Retina (tissue), 1 donor: Measurements from ENCODE around the gene LRRC31.

Experiments
- DNase-seq: peaks from one replicate; pipeline ENCODE4 v3.0.0-alpha.2; 2016

Gene LRRC31

DNA sequence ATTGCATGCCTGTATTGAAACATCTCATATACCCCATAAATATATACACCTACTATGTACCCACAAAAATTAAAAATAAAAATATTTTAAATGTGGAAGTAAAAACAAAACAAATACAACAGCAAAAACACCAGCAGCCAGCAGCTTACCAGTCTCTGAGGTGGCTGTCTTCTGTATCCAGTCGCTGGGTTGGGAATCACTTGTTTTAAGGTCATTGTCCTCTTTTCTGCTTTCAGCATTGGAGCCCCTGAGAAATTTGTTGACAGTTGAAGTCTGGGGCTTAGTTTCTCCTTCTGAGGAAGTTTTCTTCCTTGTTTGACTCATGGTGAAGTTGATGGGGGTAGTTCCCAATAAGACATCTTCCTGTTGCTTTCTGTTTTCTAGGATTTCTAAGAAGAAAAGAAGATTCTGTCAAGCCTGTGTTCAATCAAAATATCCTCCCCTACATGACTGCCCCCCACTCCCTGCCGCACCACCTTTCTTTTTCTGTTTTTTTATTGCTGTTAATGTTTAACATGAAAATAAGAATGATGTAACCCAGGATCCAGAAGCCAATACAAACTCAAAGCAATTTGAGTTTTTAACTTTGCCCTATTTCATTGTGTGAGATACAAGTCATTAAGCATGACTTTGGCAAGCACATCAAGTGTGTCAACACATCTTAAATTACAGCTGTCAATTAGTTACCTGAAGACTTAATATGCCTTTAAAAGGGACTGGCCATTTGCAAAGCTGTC lies at the start of gene LRRC31:
LRRC31 (minus strand) TSS at position 452 of the 737 bp plus-strand sequence; CDS start at position 324, 128 bp downstream.
- no peak for DNase-seq

GRCh38 chr3:169914321-169914720 lies 44.6 kb upstream of the LRRC31 start:
- no peak for DNase-seq

DNA sequence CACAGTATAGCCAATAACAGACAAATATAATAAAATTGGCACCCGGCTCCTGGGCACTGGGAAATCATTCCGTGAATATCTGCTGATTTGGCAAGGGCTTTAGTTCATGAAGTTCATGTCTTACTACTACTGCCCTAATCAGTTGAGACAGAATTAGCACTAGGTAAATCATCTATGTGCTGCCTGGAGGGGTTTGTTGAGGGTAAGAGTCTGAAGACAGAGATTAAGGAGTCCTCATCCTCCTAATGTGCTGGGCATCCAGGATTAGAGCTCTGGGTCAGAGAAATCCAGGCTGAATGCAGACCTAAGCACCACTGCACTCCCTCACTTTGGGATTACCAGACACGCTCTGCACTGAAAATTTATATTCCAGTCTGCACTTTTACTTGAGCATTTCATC lies 43.6 kb upstream of the LRRC31 start:
- no peak for DNase-seq

GRCh38 chr3:169911272-169911671 lies 41.5 kb upstream of the LRRC31 start, which contains the start of gene SAMD7:
SAMD7 (plus strand) TSS chr3:169911572; CDS start chr3:169919499, 7,927 bp downstream.
- no peak for DNase-seq

- no peak for DNase-seq
Measured at GRCh38 chr3:169907944-169908343, 38.2 kb upstream of the LRRC31 start.

GRCh38 chr3:169907476-169907875 lies 37.7 kb upstream of the LRRC31 start:
- DNase-seq, result no peak

DNA sequence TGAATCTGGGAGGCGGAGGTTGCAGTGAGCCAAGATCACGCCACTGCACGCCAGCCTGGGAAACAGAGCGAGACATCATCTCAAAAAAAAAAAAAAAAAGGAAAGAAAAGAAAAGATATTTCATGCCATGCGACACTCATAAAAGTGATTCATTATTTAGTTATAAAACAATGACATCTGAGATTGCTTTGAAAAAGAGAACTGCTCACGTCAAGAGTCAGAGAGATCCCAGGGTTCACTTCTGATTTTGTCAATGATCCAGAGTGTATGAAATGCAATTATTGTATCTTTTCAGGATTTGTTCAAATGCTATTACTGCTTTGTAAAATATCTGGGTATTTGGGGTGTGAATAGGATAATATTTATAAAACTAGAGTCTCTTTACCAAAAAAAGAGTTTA lies 35.7 kb upstream of the LRRC31 start:
- no peak for DNase-seq

DNA sequence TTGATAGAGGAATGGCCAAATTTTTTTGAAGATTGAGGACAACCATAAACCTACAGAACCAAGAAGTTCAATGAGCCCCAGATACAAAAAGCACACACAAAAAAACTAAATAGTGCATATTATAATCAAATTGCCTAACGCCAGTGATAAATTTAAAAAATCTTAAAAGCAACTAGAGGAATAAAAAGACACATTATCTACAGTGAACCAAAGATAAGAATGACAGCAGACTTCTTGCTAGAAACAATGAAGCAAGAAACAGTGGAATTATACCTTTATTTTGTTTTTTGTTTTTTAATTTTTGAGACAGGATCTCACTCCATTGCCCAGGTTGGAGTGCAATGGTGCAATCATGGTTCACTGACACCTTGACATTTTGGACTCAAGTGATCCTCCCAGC lies 31.7 kb upstream of the LRRC31 start:
- DNase-seq, result no peak

- DNase-seq, result no peak
Measured at GRCh38 chr3:169897284-169897683, 27.5 kb upstream of the LRRC31 start.

- DNase-seq, result no peak
Measured at GRCh38 chr3:169895072-169895471, 25.3 kb upstream of the LRRC31 start.

DNA sequence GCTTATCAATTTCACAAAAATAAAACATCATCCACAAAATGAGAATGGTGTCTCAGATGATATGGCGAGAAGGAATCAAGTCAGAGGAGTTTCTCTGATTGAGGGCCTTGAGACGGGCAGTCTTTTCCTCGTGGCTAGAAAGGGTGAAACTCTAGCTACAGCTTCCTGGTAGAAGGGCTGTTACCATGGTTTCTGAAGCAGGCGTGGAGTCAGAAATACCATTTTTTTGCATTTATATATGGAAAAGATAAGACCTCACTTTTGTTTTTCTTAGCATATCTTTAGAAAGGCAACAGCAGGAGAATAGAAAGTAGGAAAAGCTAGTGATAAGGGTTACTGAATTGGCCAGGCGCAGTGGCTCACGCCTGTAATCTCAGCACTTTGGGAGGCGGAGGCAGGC lies 24.4 kb upstream of the LRRC31 start:
- no peak for DNase-seq

- DNase-seq, result no peak
Measured at GRCh38 chr3:169891886-169892285, 22.2 kb upstream of the LRRC31 start.

DNA sequence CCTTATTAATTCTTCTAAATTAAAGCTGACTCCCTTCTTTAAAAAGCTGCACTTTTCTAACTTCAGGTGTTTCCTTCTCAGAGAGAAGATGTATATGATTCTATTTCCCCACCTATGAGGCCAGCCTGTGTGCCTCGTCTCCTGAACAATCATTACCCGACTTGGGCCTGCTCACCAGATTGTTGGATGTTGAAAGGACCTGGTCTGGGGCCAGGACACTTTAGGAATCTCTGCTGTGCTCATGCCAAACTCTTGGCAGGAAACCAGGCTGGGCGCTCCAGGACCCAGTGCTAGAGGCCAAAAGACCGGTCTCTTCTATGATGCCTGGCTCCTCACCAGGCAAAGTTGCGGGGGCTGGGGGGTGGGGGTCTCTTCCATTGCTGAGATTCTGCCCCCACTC lies 16.9 kb upstream of the LRRC31 start:
- DNase-seq, result no peak

DNA sequence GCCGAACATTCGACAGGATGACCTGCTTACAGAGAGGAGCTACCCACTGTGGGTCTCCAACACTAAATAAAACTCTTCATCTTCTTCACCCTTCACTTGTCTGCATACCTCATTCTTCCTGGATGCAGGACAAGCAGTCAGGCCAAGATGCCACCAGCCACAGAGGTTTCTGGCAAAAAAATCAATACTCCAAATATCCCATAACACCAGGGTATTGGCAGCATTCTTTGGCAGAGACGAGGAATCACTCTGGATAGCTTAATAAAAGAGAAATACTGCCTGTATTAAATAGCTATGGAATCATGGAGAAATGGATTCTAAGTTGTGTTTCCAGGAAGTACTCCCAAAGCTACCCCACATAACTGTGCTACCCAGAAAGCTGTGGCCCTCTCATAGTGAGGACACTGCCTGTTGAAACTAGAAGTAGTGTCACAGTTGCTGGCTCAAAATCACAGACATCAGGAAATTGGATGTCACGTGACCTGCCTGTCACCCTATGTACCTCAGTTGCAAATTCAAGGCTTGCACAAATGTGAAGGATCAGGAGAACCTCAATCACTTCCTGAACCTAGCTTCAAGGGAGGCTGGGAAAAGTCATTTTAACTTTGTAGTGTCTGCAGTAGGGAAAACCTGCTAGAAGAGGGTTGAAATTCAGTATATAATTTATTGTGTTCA lies 11.0 kb upstream of the LRRC31 start:
- DNase-seq, result no peak

DNA sequence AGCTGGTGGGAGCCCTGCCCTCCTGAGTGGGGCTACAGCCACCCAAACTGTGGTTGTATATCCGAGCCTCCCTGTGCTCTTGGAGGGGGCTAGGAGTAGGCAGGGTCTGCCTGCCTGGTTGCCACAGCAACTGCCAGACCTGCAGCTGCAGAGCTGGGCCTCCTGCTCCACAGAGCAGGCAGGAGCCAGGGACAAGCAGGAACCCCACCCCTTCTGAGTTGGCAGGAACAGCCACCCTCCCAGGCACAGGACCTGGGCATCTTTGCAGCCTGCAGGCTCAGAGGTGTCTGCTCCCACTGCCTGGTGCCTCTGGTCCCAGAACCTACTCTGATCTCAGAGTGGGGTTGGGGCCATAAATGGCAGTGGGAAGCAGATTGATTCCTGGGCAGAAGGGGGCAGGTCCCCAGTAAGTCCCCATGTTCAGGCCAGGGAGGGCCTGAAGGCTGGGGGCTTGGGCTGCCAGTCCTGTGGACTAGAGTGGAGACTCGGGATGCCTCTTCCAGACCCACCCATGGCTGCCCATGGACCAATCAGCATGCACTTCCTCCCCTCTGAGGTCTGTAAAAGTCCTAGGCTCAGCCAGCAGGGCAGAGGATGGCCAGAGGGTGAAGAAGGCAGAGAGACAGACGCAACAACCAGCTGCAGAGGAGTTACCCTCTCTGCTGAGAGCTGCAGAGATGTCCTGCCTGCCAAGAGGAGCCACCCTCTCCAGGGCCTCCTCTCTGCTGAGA lies 10.3 kb upstream of the LRRC31 start:
- no peak for DNase-seq

- no peak for DNase-seq
Measured at GRCh38 chr3:169879013-169879557, 9.3 kb upstream of the LRRC31 start.

DNA sequence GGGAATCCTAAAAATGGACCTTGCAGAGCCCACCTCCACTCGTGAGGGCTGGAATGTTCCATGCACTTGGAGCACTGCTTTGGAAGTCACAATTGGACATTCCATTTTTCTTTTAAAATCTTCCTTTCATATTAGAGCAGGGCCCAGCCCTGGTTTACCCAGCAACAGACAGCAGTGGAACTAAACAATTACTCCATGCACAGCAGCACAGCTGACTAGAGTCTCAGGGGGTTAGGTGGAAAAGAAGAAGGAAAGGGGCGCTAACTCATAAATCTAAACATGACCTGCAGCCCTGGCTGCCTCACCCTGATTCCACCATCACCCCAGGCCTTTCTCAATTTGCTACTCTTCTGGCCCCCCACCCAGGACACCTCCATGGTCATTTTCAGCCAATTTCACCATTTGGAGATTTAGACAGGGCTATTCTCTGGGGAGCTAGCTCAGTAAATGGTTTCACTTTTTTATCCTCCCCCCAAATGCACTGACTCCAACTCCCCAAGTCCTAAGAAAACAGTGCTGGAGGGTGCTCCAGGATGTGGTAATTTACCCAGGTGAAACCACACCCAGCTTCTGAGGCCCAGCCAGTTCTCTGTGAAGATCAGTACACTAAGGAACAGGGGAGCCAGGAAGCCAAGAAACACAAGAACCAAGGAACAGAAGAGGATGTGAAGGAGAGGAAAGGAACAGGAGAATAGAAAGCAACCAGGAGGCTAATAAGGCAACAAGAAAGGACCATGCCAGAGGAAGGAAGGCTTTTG lies 1.6 kb upstream of the LRRC31 start:
- DNase-seq, result no peak

DNA sequence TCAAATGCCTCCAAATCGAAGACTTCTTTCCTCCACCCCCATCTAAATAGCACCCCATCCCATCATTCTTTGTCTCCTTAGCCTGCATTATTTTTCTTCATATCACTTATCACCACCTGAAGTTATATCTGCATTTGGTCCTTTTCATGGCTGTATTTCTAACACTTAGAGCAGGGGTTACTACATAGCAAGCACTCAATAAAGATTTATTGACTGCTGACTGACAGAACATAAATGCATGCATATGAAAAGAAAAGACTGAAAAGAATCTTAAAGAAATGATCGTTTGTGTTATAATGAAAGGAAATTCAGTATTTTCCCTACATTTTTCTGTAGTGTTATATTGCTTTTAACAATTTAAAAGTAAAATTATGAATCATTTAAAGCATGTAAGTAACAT lies 1.4 kb downstream of the LRRC31 start:
- DNase-seq, result no peak

- no peak for DNase-seq
Measured at GRCh38 chr3:169867584-169868210, 2.0 kb downstream of the LRRC31 start.

- no peak for DNase-seq
Measured at GRCh38 chr3:169865176-169865767, 4.5 kb downstream of the LRRC31 start.

- DNase-seq, result no peak
Measured at GRCh38 chr3:169864270-169864669, 5.5 kb downstream of the LRRC31 start.

- peak; percentile 71 for DNase-seq
Measured at GRCh38 chr3:169863458-169863899, 6.3 kb downstream of the LRRC31 start.
